Naive thymus-derived CD4-positive, alpha-beta T cell (primary cell): ENCODE data around the gene MSH2. TPM values are rescaled to one million over a fixed set of nuclear protein-coding genes. Genes with fewer than 3 reads are reported as not detected.

Experiments used
- ATAC-seq: fragments of 150-1000 bp; cut with Tn5 transposase; 2 replicates; pipeline ENCODE4 v1.10.0; 2021; ENCODE audit warnings: mild to moderate bottlenecking, moderate library complexity
- CTCF ChIA-PET: fragments of 350-600 bp; sonication (Branson Sonifier 250); formaldehyde crosslinking; loops from one replicate; lab custom pipeline; 2021; ENCODE audit warnings: antibody characterized with exemption; lab: Charles Lee
- POLR2A ChIA-PET: fragments of 350-600 bp; sonication (Branson Sonifier 250); formaldehyde crosslinking; loops from one replicate; lab custom pipeline; 2021; ENCODE audit warnings: antibody characterized with exemption, inconsistent platforms; lab: Charles Lee
- DNase-seq, 9 donors: peaks; one replicate each; pipeline versions ENCODE4 v3.0.0 to v3.0.0-alpha.2; 2020 to 2022; ENCODE audit warnings: mixed read lengths in 1 of 9
- H3K27ac ChIP-seq: one replicate; pipeline ENCODE4 v1.7.0; 2013; ENCODE audit warnings: mild to moderate bottlenecking, low read depth, low read length, moderate library complexity
- H3K27me3 ChIP-seq, 2 donors: one replicate each; pipeline ENCODE4 v1.7.0; 2013; ENCODE audit warnings: low read length in 2 of 2, mild to moderate bottlenecking in 2 of 2, moderate library complexity in 2 of 2; ENCODE audit not compliant: control insufficient read depth in 2 of 2, insufficient read depth in 2 of 2
- H3K36me3 ChIP-seq, 3 experiments: 1 replicate in 2 of 3; 2 replicates in 1 of 3; pipeline ENCODE4 v1.7.0; 2013; ENCODE audit warnings: low read length in 3 of 3, mild to moderate bottlenecking in 3 of 3, moderate library complexity in 1 of 3; ENCODE audit not compliant: insufficient read depth in 3 of 3, control insufficient read depth in 2 of 3
- H3K4me1 ChIP-seq, 2 donors: one replicate each; pipeline ENCODE4 v1.7.0; 2013; ENCODE audit warnings: low read length in 2 of 2, mild to moderate bottlenecking in 2 of 2, moderate library complexity in 1 of 2; ENCODE audit not compliant: control insufficient read depth in 2 of 2, insufficient read depth in 2 of 2
- H3K4me3 ChIP-seq: 2 replicates; pipeline ENCODE4 v1.7.0; 2013; ENCODE audit warnings: mild to moderate bottlenecking, low read length
- H3K9me3 ChIP-seq, 3 experiments: 1 replicate in 2 of 3; 2 replicates in 1 of 3; pipeline ENCODE4 v1.7.0; 2013; ENCODE audit warnings: low read length in 3 of 3; ENCODE audit not compliant: control insufficient read depth in 2 of 3
- H3K27ac Mint-ChIP-seq, 9 donors: one replicate each; pipeline ENCODE4 v1.8.0; 2020 to 2022; ENCODE audit warnings: mixed read lengths in 9 of 9, mild to moderate bottlenecking in 8 of 9, moderate library complexity in 5 of 9, inconsistent platforms in 2 of 9
- H3K27me3 Mint-ChIP-seq, 5 donors: one replicate each; pipeline ENCODE4 v1.8.0; 2021 to 2022; ENCODE audit warnings: mixed read lengths in 5 of 5, mild to moderate bottlenecking in 1 of 5
- H3K36me3 Mint-ChIP-seq, 5 donors: one replicate each; pipeline ENCODE4 v1.8.0; 2020 to 2022; ENCODE audit warnings: mixed read lengths in 5 of 5, mild to moderate bottlenecking in 3 of 5, inconsistent platforms in 1 of 5
- H3K4me1 Mint-ChIP-seq, 7 donors: one replicate each; pipeline ENCODE4 v1.8.0; 2020 to 2022; ENCODE audit warnings: mixed read lengths in 7 of 7, mild to moderate bottlenecking in 3 of 7, inconsistent platforms in 1 of 7
- H3K4me3 Mint-ChIP-seq, 10 donors: one replicate each; pipeline ENCODE4 v1.8.0; 2020 to 2022; ENCODE audit warnings: mild to moderate bottlenecking in 10 of 10, mixed read lengths in 10 of 10, moderate library complexity in 6 of 10, inconsistent platforms in 2 of 10
- H3K9me3 Mint-ChIP-seq, 11 donors: one replicate each; pipeline ENCODE4 v1.8.0; 2020 to 2022; ENCODE audit warnings: mixed read lengths in 11 of 11, mild to moderate bottlenecking in 4 of 11, inconsistent platforms in 1 of 11, moderate library complexity in 1 of 11
- intact Hi-C, 2 donors: fragments of 100-400 bp; cut with micrococcal nuclease; formaldehyde crosslinking; loops; one replicate each; pipeline ENCODE4 v1.15.1; 2023
- polyA plus RNA-seq, 2 donors: library from polyadenylated mRNA; unstranded; fragments of 300-500 nt; fragmentation: Illumina TruSeq; gene quantifications; one replicate each; pipeline ENCODE4 v1.2.3, GENCODE V29; 2021
- total RNA-seq, 6 experiments: library from RNA in 5 of 6; stranded (reverse) in 5 of 6; gene quantifications; 1 replicate in 5 of 6; 2 replicates in 1 of 6; pipeline ENCODE4 v1.2.3 and lab custom pipeline; 2021 to 2026

The MSH2 gene
- total and polyA plus RNA-seq, 7 experiments from 2014 or later = 12.2 to 46.8 (median 39.1) TPM

DNA sequence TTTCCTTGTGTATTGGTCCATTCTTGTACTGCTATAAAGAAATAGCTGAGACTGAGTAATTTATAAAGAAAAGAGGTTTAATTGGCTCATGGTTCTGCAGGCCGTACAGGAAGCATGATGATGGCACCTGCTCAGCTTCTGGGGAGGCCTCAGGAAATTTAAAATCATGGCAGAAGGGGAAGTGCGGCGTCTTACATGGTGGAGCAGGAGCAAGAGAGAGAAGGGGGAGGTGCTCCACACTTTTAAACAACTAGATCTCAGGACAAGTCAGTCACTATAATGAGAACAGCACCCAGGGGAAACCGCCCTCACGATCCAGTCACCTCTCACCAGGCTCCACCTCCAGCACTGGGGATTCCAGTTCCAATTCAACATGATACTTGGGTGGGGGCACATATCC is 54.3 kb downstream of the MSH2 start:
- intact Hi-C loops = no loop called here
- peak overlapping the region in 1 of 9 donors; percentile 16 for H3K27ac Mint-ChIP-seq
- no peaks in the 10 kb centered on the region for H3K4me1 ChIP-seq
- H3K9me3 Mint-ChIP-seq = peaks cover 0 to 4% (median 0%) of the 10 kb centered on the region in 11 donors
- H3K36me3 ChIP-seq = no peaks in the 10 kb centered on the region
- H3K27me3 ChIP-seq = no peaks in the 10 kb centered on the region
- peaks cover 7 to 27% (median 23%) of the 10 kb centered on the region in 7 donors for H3K4me1 Mint-ChIP-seq
- H3K4me3 Mint-ChIP-seq = no peak overlapping the region
- peaks cover 0 to 46% (median 31%) of the 10 kb centered on the region in 5 donors for H3K36me3 Mint-ChIP-seq
- ATAC-seq = peak; percentile 37
- no peaks in the 10 kb centered on the region for H3K9me3 ChIP-seq
- no peaks in the 10 kb centered on the region for H3K27me3 Mint-ChIP-seq
- H3K27ac ChIP-seq = no peak overlapping the region
- ChIA-PET POLR2A (no interaction called here), CTCF (no interaction called here)
- DNase-seq = no peak
- no peak overlapping the region for H3K4me3 ChIP-seq

DNA sequence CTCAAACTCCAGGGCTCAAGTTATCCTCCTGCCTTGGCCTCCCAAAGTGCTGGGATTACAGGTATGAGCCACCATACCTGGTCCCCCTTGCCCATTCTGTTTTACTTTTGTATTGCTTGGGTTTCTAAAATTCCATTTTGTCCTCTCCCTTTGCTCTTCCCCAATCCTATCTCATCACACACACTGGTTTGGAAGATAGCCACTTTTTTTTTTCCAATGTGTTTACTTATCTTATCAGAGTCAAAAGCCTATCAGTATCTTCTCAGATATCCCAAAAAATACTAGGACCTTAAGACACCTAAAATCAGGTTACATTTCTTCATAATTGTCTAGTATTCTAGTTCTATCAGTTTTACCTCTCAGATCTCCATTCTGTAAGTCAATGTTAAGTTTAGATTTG is 56.1 kb downstream of the MSH2 start:
- Histone ChIP-seq H3K27ac (no peak overlapping the region), H3K4me1 (no peaks in the 10 kb centered on the region), H3K9me3 (no peaks in the 10 kb centered on the region), H3K4me3 (no peak overlapping the region), H3K27me3 (no peaks in the 10 kb centered on the region), H3K36me3 (peaks cover 0 to 12% (median 11%) of the 10 kb centered on the region in 3 experiments)
- no peak for ATAC-seq
- H3K36me3 Mint-ChIP-seq = peaks cover 4 to 45% (median 35%) of the 10 kb centered on the region in 5 donors
- peaks cover 0 to 4% (median 0%) of the 10 kb centered on the region in 11 donors for H3K9me3 Mint-ChIP-seq
- ChIA-PET CTCF (no interaction called here), POLR2A (no interaction called here)
- intact Hi-C loops = no loop called here
- peak overlapping the region in 1 of 10 donors; percentile 22 for H3K4me3 Mint-ChIP-seq
- DNase-seq = no peak
- no peaks in the 10 kb centered on the region for H3K27me3 Mint-ChIP-seq
- H3K4me1 Mint-ChIP-seq = peaks cover 7 to 27% (median 23%) of the 10 kb centered on the region in 7 donors
- H3K27ac Mint-ChIP-seq = peak overlapping the region in 6 of 9 donors; percentile 2 to 76 (median 18)

DNA sequence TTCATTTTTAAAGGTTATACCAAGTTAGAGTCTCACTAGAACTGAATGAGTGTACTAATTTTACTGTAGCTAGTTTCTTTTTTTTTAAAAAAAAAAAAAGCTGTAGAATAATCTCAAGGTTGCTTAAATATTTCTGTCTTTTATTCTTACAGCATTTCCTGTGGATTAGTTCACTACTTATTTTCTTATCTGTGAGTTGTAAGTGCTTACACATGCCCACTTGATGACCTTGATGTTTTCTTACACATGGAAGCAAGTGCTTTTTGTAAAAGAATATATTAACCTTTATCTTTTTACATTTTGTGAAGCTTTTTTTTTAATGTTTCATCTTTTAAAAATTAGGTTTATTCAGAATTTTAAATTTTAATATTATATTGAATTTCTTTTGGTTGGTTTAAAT is 57.8 kb downstream of the MSH2 start:
- no peaks in the 10 kb centered on the region for H3K27me3 Mint-ChIP-seq
- H3K4me3 Mint-ChIP-seq = no peak overlapping the region
- Histone ChIP-seq H3K4me3 (no peak overlapping the region), H3K36me3 (peaks cover 0 to 20% (median 12%) of the 10 kb centered on the region in 3 experiments), H3K4me1 (no peaks in the 10 kb centered on the region), H3K27ac (no peak overlapping the region), H3K27me3 (no peaks in the 10 kb centered on the region), H3K9me3 (no peaks in the 10 kb centered on the region)
- peaks cover 0 to 4% (median 0%) of the 10 kb centered on the region in 11 donors for H3K9me3 Mint-ChIP-seq
- intact Hi-C loops = no loop called here
- POLR2A ChIA-PET = no interaction called here
- peaks cover 7 to 47% (median 31%) of the 10 kb centered on the region in 5 donors for H3K36me3 Mint-ChIP-seq
- no peak overlapping the region for H3K27ac Mint-ChIP-seq
- CTCF ChIA-PET = interaction anchor here (0.6 kb wide), 1 partner anchor 25 kb away, joined by 3 read pairs; no protein-coding TSS in a partner anchor
- peaks cover 7 to 27% (median 23%) of the 10 kb centered on the region in 7 donors for H3K4me1 Mint-ChIP-seq
- DNase-seq = no peak
- ATAC-seq = no peak

DNA sequence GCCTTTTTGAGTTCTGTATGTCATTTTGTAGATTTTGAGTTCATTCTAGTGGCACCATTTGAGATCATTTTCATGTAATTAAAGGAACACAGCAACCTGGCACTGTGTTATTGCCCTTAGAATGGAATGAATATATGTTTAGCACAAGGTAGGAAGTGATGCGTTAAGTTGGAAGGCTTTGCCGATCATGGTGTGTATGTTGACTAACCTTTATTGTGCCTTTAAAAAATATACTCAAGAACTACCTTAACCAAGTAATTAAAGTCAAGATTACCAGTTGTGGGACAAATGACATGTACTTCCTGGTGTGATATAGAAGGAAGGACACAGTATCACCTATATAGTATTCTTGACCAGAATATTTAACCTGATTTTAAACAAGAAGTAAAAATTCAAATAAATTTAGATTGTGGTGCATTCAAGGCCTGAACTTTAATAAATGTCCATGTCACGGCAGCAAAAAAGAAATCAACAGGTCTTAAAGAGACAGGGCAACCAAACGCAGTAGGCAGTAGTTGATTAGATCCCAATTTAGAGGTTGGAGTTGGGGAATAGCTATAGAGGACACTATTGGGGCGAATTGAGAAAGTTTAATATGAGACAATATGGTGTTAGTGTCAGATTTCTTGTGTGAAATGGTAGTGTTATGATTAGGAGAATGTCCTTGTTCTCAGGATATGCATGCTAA is 68.6 kb downstream of the MSH2 start:
- DNase-seq = no peak
- POLR2A ChIA-PET = no interaction called here
- Mint-ChIP-seq H3K27ac (no peak overlapping the region), H3K4me3 (no peak overlapping the region), H3K9me3 (no peaks in the 10 kb centered on the region), H3K36me3 (peaks cover 0 to 57% (median 29%) of the 10 kb centered on the region in 5 donors), H3K27me3 (no peaks in the 10 kb centered on the region), H3K4me1 (no peaks in the 10 kb centered on the region)
- no peak overlapping the region for H3K27ac ChIP-seq
- peaks cover 0 to 51% (median 0%) of the 10 kb centered on the region in 3 experiments for H3K36me3 ChIP-seq
- H3K4me3 ChIP-seq = no peak overlapping the region
- no peaks in the 10 kb centered on the region for H3K4me1 ChIP-seq
- no peaks in the 10 kb centered on the region for H3K9me3 ChIP-seq
- no peaks in the 10 kb centered on the region for H3K27me3 ChIP-seq
- intact Hi-C loops = no loop called here
- CTCF ChIA-PET = no interaction called here
- no peak for ATAC-seq

DNA sequence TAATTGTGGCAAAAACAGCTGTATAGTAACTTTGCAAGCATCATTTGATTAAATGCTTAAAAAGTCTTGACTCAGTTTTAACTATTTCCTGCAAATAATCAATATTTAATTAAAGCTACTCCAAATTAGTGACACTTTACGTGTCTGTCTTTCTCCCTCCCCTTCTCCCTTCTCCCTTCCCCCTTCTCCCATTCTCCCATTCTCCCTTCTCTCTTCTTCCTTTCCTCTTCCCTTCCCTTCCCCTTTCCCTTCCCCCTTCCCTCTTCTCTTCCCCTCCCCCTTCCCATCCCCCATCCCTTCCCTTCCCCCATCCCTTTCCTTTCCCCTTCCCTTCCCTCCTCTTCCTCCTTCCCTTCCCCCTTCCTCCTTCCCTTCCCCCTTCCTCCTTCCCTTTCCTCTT is 76.9 kb downstream of the MSH2 start:
- H3K9me3 Mint-ChIP-seq = no peaks in the 10 kb centered on the region
- DNase-seq (no peak), ATAC-seq (no peak)
- no peaks in the 10 kb centered on the region for H3K4me1 ChIP-seq
- intact Hi-C loops = no loop called here
- POLR2A ChIA-PET = interaction anchor here (1.0 kb wide), 1 partner anchor 16 kb away, joined by 3 read pairs; no protein-coding TSS in a partner anchor
- H3K36me3 Mint-ChIP-seq = peaks cover 11 to 67% (median 47%) of the 10 kb centered on the region in 5 donors
- H3K27me3 ChIP-seq = no peaks in the 10 kb centered on the region
- H3K9me3 ChIP-seq = no peaks in the 10 kb centered on the region
- H3K27me3 Mint-ChIP-seq = no peaks in the 10 kb centered on the region
- H3K36me3 ChIP-seq = peaks cover 0 to 46% (median 0%) of the 10 kb centered on the region in 3 experiments
- H3K27ac ChIP-seq = no peak overlapping the region
- CTCF ChIA-PET = no interaction called here
- H3K4me1 Mint-ChIP-seq = peaks cover 0 to 3% (median 0%) of the 10 kb centered on the region in 7 donors
- H3K4me3 Mint-ChIP-seq = no peak overlapping the region
- no peak overlapping the region for H3K4me3 ChIP-seq
- no peak overlapping the region for H3K27ac Mint-ChIP-seq

DNA sequence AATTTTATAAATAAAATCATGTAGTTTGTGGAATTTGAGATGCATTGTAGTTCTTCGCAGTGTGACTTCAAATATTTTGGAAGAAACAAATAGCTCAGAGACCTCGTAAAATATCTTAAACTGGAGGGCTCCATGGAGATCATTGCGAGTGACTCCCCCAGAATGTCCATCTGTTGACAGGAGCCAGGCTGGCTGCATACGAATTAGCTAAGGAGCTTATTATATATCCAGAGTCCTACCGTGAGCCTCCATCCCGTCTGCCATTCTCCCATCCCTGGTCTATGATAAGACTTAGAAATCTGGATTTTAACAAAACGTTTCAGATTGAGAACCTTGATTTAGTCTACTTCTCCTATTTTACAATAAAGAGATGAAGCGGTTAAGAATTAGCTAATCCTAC is 80.2 kb downstream of the MSH2 start:
- ChIA-PET CTCF (no interaction called here), POLR2A (no interaction called here)
- H3K27ac Mint-ChIP-seq = no peak overlapping the region
- no peaks in the 10 kb centered on the region for H3K27me3 Mint-ChIP-seq
- intact Hi-C loops = no loop called here
- Histone ChIP-seq H3K27me3 (no peaks in the 10 kb centered on the region), H3K4me1 (no peaks in the 10 kb centered on the region), H3K4me3 (no peak overlapping the region), H3K36me3 (peaks cover 0 to 23% (median 0%) of the 10 kb centered on the region in 3 experiments), H3K27ac (no peak overlapping the region), H3K9me3 (no peaks in the 10 kb centered on the region)
- H3K4me1 Mint-ChIP-seq = peaks cover 8 to 27% (median 11%) of the 10 kb centered on the region in 7 donors
- no peak for ATAC-seq
- no peak for DNase-seq
- no peaks in the 10 kb centered on the region for H3K9me3 Mint-ChIP-seq
- no peak overlapping the region for H3K4me3 Mint-ChIP-seq
- peaks cover 11 to 54% (median 40%) of the 10 kb centered on the region in 5 donors for H3K36me3 Mint-ChIP-seq
